Spleen (tissue), 11 donors: ENCODE results near the gene NUP214. TPM values are rescaled to one million over a fixed set of nuclear protein-coding genes. Genes with fewer than 3 reads are reported as not detected.
A peak's percentile ranks its signal among the peaks of the same experiment; 100 is the strongest.

ENCODE experiments used
- DNase-seq: peaks from one replicate; pipeline ENCODE4 v3.0.0-alpha.2; 2020
- H3K27ac ChIP-seq, 8 donors: fragments of 200-600 bp; sonication (generic) in 7 of 8; 1 replicate in 4 of 8; 2 replicates in 4 of 8; pipeline versions ENCODE4 v1.5.0 to v1.8.0; 2016 to 2021; ENCODE audit warnings: inconsistent platforms in 4 of 8, mild to moderate bottlenecking in 4 of 8, moderate library complexity in 1 of 8
- H3K27me3 ChIP-seq, 7 donors: fragments of 200-600 bp; sonication (generic) in 6 of 7; replicated peaks in 1 of 7; 1 replicate in 4 of 7; 2 replicates in 3 of 7; pipeline versions ENCODE4 v1.5.0 to v1.8.0; 2016 to 2021; ENCODE audit warnings: inconsistent platforms in 3 of 7, mild to moderate bottlenecking in 1 of 7
- H3K36me3 ChIP-seq, 6 donors: fragments of 200-600 bp; sonication (generic) in 5 of 6; 1 replicate in 4 of 6; 2 replicates in 2 of 6; pipeline versions ENCODE4 v1.5.0 to v1.8.0; 2016 to 2021; ENCODE audit warnings: inconsistent platforms in 2 of 6
- H3K4me1 ChIP-seq, 6 donors: fragments of 200-600 bp; sonication (generic) in 5 of 6; 1 replicate in 3 of 6; 2 replicates in 3 of 6; pipeline versions ENCODE4 v1.5.0 to v1.8.0; 2016 to 2021; ENCODE audit warnings: inconsistent platforms in 3 of 6
- H3K4me3 ChIP-seq, 8 donors: fragments of 200-600 bp; sonication (generic) in 7 of 8; 1 replicate in 4 of 8; 2 replicates in 4 of 8; pipeline versions ENCODE4 v1.5.0 to v1.8.0; 2016 to 2021; ENCODE audit warnings: inconsistent platforms in 4 of 8, mild to moderate bottlenecking in 4 of 8, moderate library complexity in 2 of 8
- H3K9me3 ChIP-seq, 8 donors: fragments of 200-600 bp; sonication (generic) in 7 of 8; 1 replicate in 4 of 8; 2 replicates in 4 of 8; pipeline versions ENCODE4 v1.5.0 to v1.8.0; 2016 to 2021; ENCODE audit warnings: inconsistent platforms in 4 of 8
- POLR2A ChIP-seq, 3 donors: fragments of 450-650 bp; IDR thresholded peaks; one replicate each; pipeline ENCODE4 v1.5.1; 2017; ENCODE audit warnings: antibody characterized with exemption in 3 of 3, mild to moderate bottlenecking in 1 of 3
- POLR2AphosphoS5 ChIP-seq, 3 donors: sonication (generic); formaldehyde crosslinking; IDR thresholded peaks; one replicate each; pipeline ENCODE4 v1.5.1; 2017; ENCODE audit warnings: antibody characterized with exemption in 3 of 3
- WGBS, 5 donors: extraction: QIAGEN DNeasy Blood & Tissue Kit in 3 of 5; methylation state at CpG; one replicate each; pipeline versions ENCODE4 v1.1.5 to v1.1.7; 2013 to 2018; 5-methylcytosine and 5-hydroxymethylcytosine counted together
- intact Hi-C: fragments of 100-400 bp; cut with DNase I; formaldehyde crosslinking; loops from one replicate; pipeline ENCODE4 v1.15.0; 2023; ENCODE audit warnings: low total_unique reads
- polyA plus RNA-seq, 3 donors: library from polyadenylated mRNA; stranded (reverse); fragments of 200-250 nt; gene quantifications; one replicate each; pipeline ENCODE4 v1.2.1, GENCODE V29; 2013
- total RNA-seq, 7 donors: library from RNA; depleted of rRNA in 3 of 7; stranded (reverse); fragments of >200 nt in 3 of 7; fragmentation: NEBNext Ultra II Directional in 4 of 7; extraction: Animal tissue kit (Norgen Biotek cat#: 25700) in 4 of 7; gene quantifications; one replicate each; pipeline versions ENCODE4 v1.1.0 to v1.2.1, GENCODE V29; 2016 to 2021
- TF ChIP-seq, protein P1 (sequence below), 11 experiments: fragments of 200-600 bp in 7 of 11; fragments of 450-650 bp in 4 of 11; sonication (generic) in 4 of 11; IDR thresholded peaks in 8 of 11; conservative IDR thresholded peaks in 3 of 11; 1 replicate in 7 of 11; 2 replicates in 4 of 11; pipeline versions ENCODE4 v1.4.0 to v1.8.0; 2016 to 2021; ENCODE audit warnings: antibody characterized with exemption in 11 of 11, inconsistent platforms in 4 of 11, mild to moderate bottlenecking in 1 of 11
- donor health status: healthy with polysubstance abuse.
- donor health status: DM: no; HTN: no; CAD: no; lungs with moderate emphysema.
- donor health status: DM: no; HTN: no; CAD: no.
- donor health status: Bipolar disorder and iron deficiency.
- donor health status: healthy.
- donor health status: DM: no; HTN: no; CAD: no.
- donor health status: DM: yes; HTN: yes; CAD: no.

NUP214 gene
- total and polyA plus RNA-seq, 10 donors: 21.4 to 182 (median 121) TPM

DNA sequence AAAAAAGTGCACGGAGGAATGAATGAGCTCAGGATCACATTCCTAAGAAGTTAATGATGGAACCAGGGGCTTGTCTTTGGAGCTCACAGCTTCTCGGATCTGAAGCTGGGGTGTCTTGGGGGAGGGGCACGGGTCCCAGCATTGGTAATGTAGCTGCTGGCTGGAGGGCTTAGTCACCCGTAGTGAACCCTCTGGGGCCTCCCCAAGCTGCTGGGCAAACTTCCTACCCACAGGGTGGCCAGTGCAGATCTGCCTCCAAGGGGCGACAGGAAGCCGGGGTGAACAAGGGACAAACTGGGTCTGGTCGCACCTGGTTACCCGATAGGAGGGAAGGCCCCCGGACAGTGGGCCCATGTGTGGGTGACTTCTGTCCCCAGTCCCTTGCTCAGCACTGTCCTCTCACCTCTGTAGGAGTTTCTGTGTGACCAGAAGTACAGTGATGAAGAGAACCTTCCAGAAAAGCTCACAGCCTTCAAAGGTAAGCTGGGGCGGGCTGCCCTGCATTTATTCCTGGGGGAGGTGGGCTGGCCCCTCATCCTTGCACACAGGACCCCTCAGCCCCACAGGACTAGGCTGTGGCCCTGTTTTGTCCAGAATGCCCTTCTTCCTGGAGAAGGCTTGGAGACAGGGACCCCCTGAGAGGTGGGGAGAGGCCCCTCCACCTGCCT is 14.1 kb upstream of the NUP214 start:
- peak; percentile 24 for DNase-seq
- Histone ChIP-seq H3K4me3 (no peak overlapping the region), H3K27me3 (no peaks in the 10 kb centered on the region), H3K4me1 (peaks cover 0 to 48% (median 21%) of the 10 kb centered on the region in 6 donors), H3K9me3 (no peaks in the 10 kb centered on the region), H3K27ac (peak overlapping the region in 2 of 8 donors; percentile 11 to 45), H3K36me3 (peaks cover 0 to 87% (median 1%) of the 10 kb centered on the region in 6 donors)
- intact Hi-C loops: no loop called here
- 56 to 73% (median 63%) methylated on average over 9 to 10 of the region's 10 CpGs for whole genome bisulfite sequencing, 5 donors
- no peak for TF ChIP-seq POLR2AphosphoS5 (IDR thresholded peaks at IDR 0.05)
- TF ChIP-seq, protein P1, sequence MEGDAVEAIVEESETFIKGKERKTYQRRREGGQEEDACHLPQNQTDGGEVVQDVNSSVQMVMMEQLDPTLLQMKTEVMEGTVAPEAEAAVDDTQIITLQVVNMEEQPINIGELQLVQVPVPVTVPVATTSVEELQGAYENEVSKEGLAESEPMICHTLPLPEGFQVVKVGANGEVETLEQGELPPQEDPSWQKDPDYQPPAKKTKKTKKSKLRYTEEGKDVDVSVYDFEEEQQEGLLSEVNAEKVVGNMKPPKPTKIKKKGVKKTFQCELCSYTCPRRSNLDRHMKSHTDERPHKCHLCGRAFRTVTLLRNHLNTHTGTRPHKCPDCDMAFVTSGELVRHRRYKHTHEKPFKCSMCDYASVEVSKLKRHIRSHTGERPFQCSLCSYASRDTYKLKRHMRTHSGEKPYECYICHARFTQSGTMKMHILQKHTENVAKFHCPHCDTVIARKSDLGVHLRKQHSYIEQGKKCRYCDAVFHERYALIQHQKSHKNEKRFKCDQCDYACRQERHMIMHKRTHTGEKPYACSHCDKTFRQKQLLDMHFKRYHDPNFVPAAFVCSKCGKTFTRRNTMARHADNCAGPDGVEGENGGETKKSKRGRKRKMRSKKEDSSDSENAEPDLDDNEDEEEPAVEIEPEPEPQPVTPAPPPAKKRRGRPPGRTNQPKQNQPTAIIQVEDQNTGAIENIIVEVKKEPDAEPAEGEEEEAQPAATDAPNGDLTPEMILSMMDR (IDR thresholded peaks at IDR 0.05 in 8 of 11, conservative IDR thresholded peaks at IDR 0.05 in 3 of 11): no peak
- no peak for TF ChIP-seq POLR2A (IDR thresholded peaks at IDR 0.05)

DNA sequence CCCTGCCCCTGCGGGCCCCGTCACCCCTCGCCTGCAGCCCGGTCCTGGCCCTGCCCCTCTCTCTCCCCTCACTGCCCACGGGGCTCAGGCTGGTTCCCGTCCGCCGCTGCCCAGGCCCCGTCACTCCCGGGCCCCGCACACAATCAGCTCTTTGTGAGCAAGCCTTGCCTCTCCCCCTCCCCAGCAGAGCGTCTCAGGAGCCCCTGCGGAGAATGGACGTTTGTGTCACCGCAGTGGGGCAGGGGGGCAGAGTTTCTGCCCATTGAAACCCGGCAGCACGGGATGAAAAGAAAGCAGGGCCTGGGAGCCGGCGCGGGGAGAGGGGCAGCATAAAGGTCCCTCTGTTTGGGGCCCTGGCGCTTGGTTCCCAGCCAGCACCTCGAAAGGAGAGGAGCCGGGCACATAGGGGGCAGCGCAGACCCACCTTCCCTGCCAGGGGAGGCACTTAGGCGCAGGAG is 13.5 kb upstream of the NUP214 start:
- H3K27ac ChIP-seq: peak overlapping the region in 2 of 8 donors; percentile 11 to 45
- peak; percentile 59 for DNase-seq

DNA sequence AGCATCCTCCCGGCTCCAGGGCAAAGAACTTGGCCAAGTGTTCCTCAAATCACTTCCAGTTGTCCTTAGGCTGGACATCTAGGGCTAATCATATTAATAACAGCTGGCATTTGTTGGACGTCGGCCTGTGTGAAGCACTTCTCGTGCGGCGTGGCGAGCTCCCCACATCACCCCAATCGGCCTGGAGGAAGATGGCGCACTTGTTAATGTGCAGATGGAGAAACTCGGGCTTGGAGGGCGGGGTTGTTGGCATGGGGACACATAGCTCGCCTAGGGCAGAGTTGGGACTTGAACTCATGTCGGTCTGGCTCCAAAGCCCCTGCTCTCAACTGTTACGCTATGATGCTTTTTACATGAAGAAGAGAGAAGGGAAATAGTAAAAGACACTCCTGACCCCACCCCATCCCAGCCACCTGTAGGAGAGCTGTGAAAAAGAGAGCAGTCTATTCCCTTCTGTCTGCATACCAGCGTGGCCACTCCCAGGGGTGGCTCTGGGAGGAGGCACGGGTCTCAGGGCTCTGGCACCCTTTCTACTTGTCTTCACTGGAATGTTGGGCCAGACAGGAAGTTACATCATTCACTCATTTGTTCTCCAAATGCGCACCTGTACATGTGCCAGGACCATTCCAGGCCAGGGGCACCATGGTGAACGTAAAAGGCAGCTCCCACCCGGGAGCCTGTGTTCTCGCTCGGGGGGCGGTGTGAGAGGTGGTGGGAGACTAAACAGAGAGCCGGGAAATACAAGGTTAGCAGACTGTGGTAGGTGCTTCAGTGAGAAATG is 12.8 kb upstream of the NUP214 start:
- Histone ChIP-seq H3K9me3 (no peaks in the 10 kb centered on the region), H3K4me1 (peaks cover 0 to 48% (median 21%) of the 10 kb centered on the region in 6 donors), H3K27ac (peak overlapping the region in 4 of 8 donors; percentile 10 to 33 (median 26)), H3K36me3 (peaks cover 0 to 90% (median 1%) of the 10 kb centered on the region in 6 donors), H3K27me3 (peaks cover 0 to 12% (median 0%) of the 10 kb centered on the region in 7 donors), H3K4me3 (no peak overlapping the region)
- DNase-seq: peak; percentile 48
- intact Hi-C loops: no loop called here
- WGBS, 5 donors: 81 to 89% (median 85%) methylated on average over 23 of the region's 23 CpGs
- TF ChIP-seq POLR2AphosphoS5 (IDR thresholded peaks at IDR 0.05) (peak in 2 of 3 donors; percentile 7 to 28), POLR2A (IDR thresholded peaks at IDR 0.05) (no peak)

More for the DNA sequence above, 13.5 kb upstream of the NUP214 start:
- Histone ChIP-seq H3K9me3 (no peaks in the 10 kb centered on the region), H3K4me1 (peaks cover 0 to 48% (median 21%) of the 10 kb centered on the region in 6 donors), H3K36me3 (peaks cover 0 to 86% (median 1%) of the 10 kb centered on the region in 6 donors), H3K27me3 (peaks cover 0 to 5% (median 0%) of the 10 kb centered on the region in 7 donors), H3K4me3 (no peak overlapping the region)
- TF ChIP-seq, protein P1 (IDR thresholded peaks at IDR 0.05 in 8 of 11, conservative IDR thresholded peaks at IDR 0.05 in 3 of 11): no peak
- peak in 2 of 3 donors; percentile 8 to 51 for TF ChIP-seq POLR2AphosphoS5 (IDR thresholded peaks at IDR 0.05)
- no peak for TF ChIP-seq POLR2A (IDR thresholded peaks at IDR 0.05)
- intact Hi-C loops: no loop called here
- 82 to 92% (median 90%) methylated on average over 21 to 25 of the region's 25 CpGs for WGBS, 5 donors

DNA sequence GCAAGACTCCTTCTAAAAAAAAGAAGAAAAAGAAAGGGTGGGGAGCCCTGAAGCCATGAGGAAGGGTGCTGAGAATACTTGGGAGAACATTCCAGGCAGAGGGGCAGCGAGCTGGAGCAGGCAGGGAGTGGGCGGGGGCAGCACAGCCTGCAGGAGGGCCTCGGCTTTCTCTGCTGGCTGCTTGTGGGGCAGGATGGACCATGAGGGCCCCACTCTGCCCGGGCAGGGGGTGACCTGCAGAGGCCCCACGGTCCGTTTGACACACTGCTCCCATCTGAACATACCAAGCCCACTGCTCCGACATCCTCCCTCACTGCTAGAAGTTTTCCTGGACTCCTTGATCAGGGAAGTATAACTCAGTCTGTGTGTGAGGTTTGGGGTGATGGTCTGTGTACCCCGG is 11.7 kb upstream of the NUP214 start:
- 68 to 88% (median 81%) methylated on average over 7 to 8 of the region's 8 CpGs for whole genome bisulfite sequencing, 5 donors
- Histone ChIP-seq H3K27me3 (peaks cover 0 to 15% (median 0%) of the 10 kb centered on the region in 7 donors), H3K9me3 (no peaks in the 10 kb centered on the region), H3K36me3 (peaks cover 0 to 95% (median 3%) of the 10 kb centered on the region in 6 donors), H3K4me3 (no peak overlapping the region), H3K4me1 (peaks cover 0 to 39% (median 16%) of the 10 kb centered on the region in 6 donors), H3K27ac (peak overlapping the region in 2 of 8 donors; percentile 5 to 50)
- intact Hi-C loops: no loop called here
- DNase-seq: peak; percentile 55
- TF ChIP-seq, protein P1 (IDR thresholded peaks at IDR 0.05 in 8 of 11, conservative IDR thresholded peaks at IDR 0.05 in 3 of 11): no peak
- peak in 1 of 3 donors; percentile 33 for TF ChIP-seq POLR2AphosphoS5 (IDR thresholded peaks at IDR 0.05)
- TF ChIP-seq POLR2A (IDR thresholded peaks at IDR 0.05): no peak
